Mesendoderm (in vitro differentiated cells): Measurements from ENCODE around the gene STIMATE.

Experiments used
- DNase-seq: peaks from one replicate; pipeline ENCODE4 v3.0.0; 2013
- H2AK5ac ChIP-seq: 2 replicates; pipeline ENCODE4 v1.6.1; 2013; ENCODE audit warnings: low read length, inconsistent platforms
- H2BK120ac ChIP-seq: 2 replicates; pipeline ENCODE4 v1.6.1; 2013; ENCODE audit warnings: low read depth, mild to moderate bottlenecking, low read length, moderate library complexity, mixed read lengths
- H2BK15ac ChIP-seq: replicated peaks from 2 replicates; pipeline ENCODE4 v1.6.1; 2013; ENCODE audit warnings: low read depth, mild to moderate bottlenecking, moderate library complexity
- H2BK5ac ChIP-seq: 2 replicates; pipeline ENCODE4 v1.6.1; 2013; ENCODE audit warnings: low read length, inconsistent platforms
- H3K18ac ChIP-seq: 2 replicates; pipeline ENCODE4 v1.6.1; 2013; ENCODE audit warnings: mild to moderate bottlenecking, low read length, mixed read lengths
- H3K23ac ChIP-seq: one replicate; pipeline ENCODE4 v1.6.1; 2013; ENCODE audit warnings: low read length
- H3K27ac ChIP-seq: 2 replicates; pipeline ENCODE4 v1.5.1; 2013; ENCODE audit warnings: low read depth, mild to moderate bottlenecking, inconsistent platforms, low read length, moderate library complexity
- H3K27me3 ChIP-seq: 2 replicates; pipeline ENCODE4 v1.6.1; 2013; ENCODE audit warnings: low read length, control low read depth, mild to moderate bottlenecking, inconsistent platforms; ENCODE audit not compliant: insufficient read depth, poor library complexity
- H3K36me3 ChIP-seq: 2 replicates; pipeline ENCODE4 v1.6.1; 2013; ENCODE audit warnings: low read length, inconsistent platforms; ENCODE audit not compliant: control insufficient read depth, insufficient read depth
- H3K4ac ChIP-seq: one replicate; pipeline ENCODE4 v1.6.1; 2013; ENCODE audit warnings: low read depth, mild to moderate bottlenecking, low read length, moderate library complexity
- H3K4me1 ChIP-seq: 2 replicates; pipeline ENCODE4 v1.6.1; 2013; ENCODE audit warnings: low read depth, low read length, inconsistent platforms; ENCODE audit not compliant: control insufficient read depth
- H3K4me2 ChIP-seq: 2 replicates; pipeline ENCODE4 v1.6.1; 2013; ENCODE audit warnings: low read length
- H3K4me3 ChIP-seq: 2 replicates; pipeline ENCODE4 v1.5.1; 2013; ENCODE audit warnings: mild to moderate bottlenecking, low read length
- H3K56ac ChIP-seq: one replicate; pipeline ENCODE4 v1.6.1; 2013; ENCODE audit warnings: low read length
- H3K79me1 ChIP-seq: 2 replicates; pipeline ENCODE4 v1.6.1; 2013; ENCODE audit warnings: low read length, inconsistent platforms
- H3K79me2 ChIP-seq: 2 replicates; pipeline ENCODE4 v1.6.1; 2013; ENCODE audit warnings: mild to moderate bottlenecking, low read length; ENCODE audit not compliant: control insufficient read depth, insufficient read depth
- H3K9ac ChIP-seq: 2 replicates; pipeline ENCODE4 v1.6.1; 2013; ENCODE audit warnings: low read length, inconsistent platforms
- H4K5ac ChIP-seq: one replicate; pipeline ENCODE4 v1.6.1; 2013; ENCODE audit warnings: low read length
- H4K8ac ChIP-seq: one replicate; pipeline ENCODE4 v1.6.1; 2013; ENCODE audit warnings: low read depth, mild to moderate bottlenecking, control low read depth, low read length, moderate library complexity
- WGBS: extraction: QIAGEN DNeasy Blood & Tissue Kit; methylation state at CpG from one replicate; pipeline ENCODE4 v1.1.7; 2013; ENCODE audit warnings: low lambda C conversion rate, missing lambda C conversion rate; ENCODE audit not compliant: insufficient coverage; ENCODE audit errors: extremely low coverage; 5-methylcytosine and 5-hydroxymethylcytosine counted together

STIMATE gene

GRCh38 chr3:52817860-52818259 lies 79.5 kb downstream of the STIMATE start:
- H4K8ac ChIP-seq = no peak overlapping the region
- no peak overlapping the region for H2BK15ac ChIP-seq
- no peak overlapping the region for H3K27ac ChIP-seq
- H4K5ac ChIP-seq = no peak overlapping the region
- no peaks in the 10 kb centered on the region for H3K79me1 ChIP-seq
- H3K18ac ChIP-seq = no peak overlapping the region
- H3K4me3 ChIP-seq = no peak overlapping the region
- H3K79me2 ChIP-seq = no peaks in the 10 kb centered on the region
- H2BK120ac ChIP-seq = no peak overlapping the region
- H3K36me3 ChIP-seq = no peaks in the 10 kb centered on the region
- no peak overlapping the region for H3K4ac ChIP-seq
- H3K23ac ChIP-seq = no peak overlapping the region
- no peak overlapping the region for H2AK5ac ChIP-seq
- no peak overlapping the region for H3K9ac ChIP-seq
- no peaks in the 10 kb centered on the region for H3K4me1 ChIP-seq
- H2BK5ac ChIP-seq = no peak overlapping the region
- no peak overlapping the region for H3K56ac ChIP-seq
- WGBS = no CpG with 5 or more reads among the region's 7 CpGs
- H3K27me3 ChIP-seq = no peaks in the 10 kb centered on the region
- H3K4me2 ChIP-seq = no peak overlapping the region
- no peak for DNase-seq

- no peak for DNase-seq
- Histone ChIP-seq H3K4ac (no peak overlapping the region), H3K4me2 (no peak overlapping the region), H2BK120ac (no peak overlapping the region), H3K56ac (no peak overlapping the region), H3K18ac (no peak overlapping the region), H4K5ac (no peak overlapping the region), H3K36me3 (no peaks in the 10 kb centered on the region), H2AK5ac (no peak overlapping the region), H2BK15ac (no peak overlapping the region), H3K79me2 (no peaks in the 10 kb centered on the region), H4K8ac (no peak overlapping the region), H3K27me3 (no peaks in the 10 kb centered on the region), H3K4me3 (no peak overlapping the region), H3K23ac (no peak overlapping the region), H3K9ac (no peak overlapping the region), H3K79me1 (no peaks in the 10 kb centered on the region), H2BK5ac (no peak overlapping the region), H3K4me1 (no peaks in the 10 kb centered on the region), H3K27ac (no peak overlapping the region)
- no CpG with 5 or more reads among the region's 10 CpGs for WGBS
These were observed 80.1 kb downstream of the STIMATE start for GRCh38 chr3:52817221-52817620.

- Histone ChIP-seq H4K8ac (no peak overlapping the region), H3K27me3 (no peaks in the 10 kb centered on the region), H3K4me2 (no peak overlapping the region), H2BK120ac (no peak overlapping the region), H3K79me1 (no peaks in the 10 kb centered on the region), H3K4ac (no peak overlapping the region), H4K5ac (no peak overlapping the region), H2AK5ac (no peak overlapping the region), H3K23ac (no peak overlapping the region), H3K36me3 (no peaks in the 10 kb centered on the region), H3K56ac (no peak overlapping the region), H3K9ac (no peak overlapping the region), H2BK5ac (no peak overlapping the region), H3K79me2 (no peaks in the 10 kb centered on the region), H3K4me3 (no peak overlapping the region), H3K4me1 (no peaks in the 10 kb centered on the region), H3K18ac (no peak overlapping the region), H3K27ac (no peak overlapping the region), H2BK15ac (no peak overlapping the region)
- DNase-seq = no peak
- WGBS = no CpG with 5 or more reads among the region's 10 CpGs
These were observed 80.7 kb downstream of the STIMATE start for GRCh38 chr3:52816654-52817053.

- no peaks in the 10 kb centered on the region for H3K79me2 ChIP-seq
- no peak overlapping the region for H4K8ac ChIP-seq
- H3K4me1 ChIP-seq = no peaks in the 10 kb centered on the region
These were observed 81.1 kb downstream of the STIMATE start for GRCh38 chr3:52816199-52816598.

GRCh38 chr3:52813810-52814209 lies 83.5 kb downstream of the STIMATE start:
- no peak overlapping the region for H3K27ac ChIP-seq
- no peak overlapping the region for H2BK120ac ChIP-seq
- no peaks in the 10 kb centered on the region for H3K27me3 ChIP-seq
- H3K9ac ChIP-seq = no peak overlapping the region
- no peak overlapping the region for H3K4me2 ChIP-seq
- no peak overlapping the region for H3K18ac ChIP-seq
- no peak overlapping the region for H4K5ac ChIP-seq
- H3K4ac ChIP-seq = no peak overlapping the region
- H3K56ac ChIP-seq = no peak overlapping the region
- H3K79me2 ChIP-seq = no peaks in the 10 kb centered on the region
- WGBS = no CpG with 5 or more reads among the region's 8 CpGs
- no peaks in the 10 kb centered on the region for H3K36me3 ChIP-seq
- no peak overlapping the region for H3K4me3 ChIP-seq
- H2BK15ac ChIP-seq = no peak overlapping the region
- H2BK5ac ChIP-seq = no peak overlapping the region
- no peak for DNase-seq
- H2AK5ac ChIP-seq = no peak overlapping the region
- H3K79me1 ChIP-seq = no peaks in the 10 kb centered on the region
- no peaks in the 10 kb centered on the region for H3K4me1 ChIP-seq
- no peak overlapping the region for H4K8ac ChIP-seq
- no peak overlapping the region for H3K23ac ChIP-seq

More at GRCh38 chr3:52816199-52816598, 81.1 kb downstream of the STIMATE start:
- Histone ChIP-seq H3K36me3 (no peaks in the 10 kb centered on the region), H3K4me2 (no peak overlapping the region), H2BK15ac (no peak overlapping the region), H3K9ac (no peak overlapping the region), H3K23ac (no peak overlapping the region), H2AK5ac (no peak overlapping the region), H3K4me3 (no peak overlapping the region), H3K56ac (no peak overlapping the region), H2BK120ac (no peak overlapping the region), H3K79me1 (no peaks in the 10 kb centered on the region), H4K5ac (no peak overlapping the region), H3K4ac (no peak overlapping the region), H3K18ac (no peak overlapping the region), H3K27me3 (no peaks in the 10 kb centered on the region), H3K27ac (no peak overlapping the region), H2BK5ac (no peak overlapping the region)
- no CpG with 5 or more reads among the region's 6 CpGs for WGBS
- no peak for DNase-seq

- H3K4ac ChIP-seq = no peak overlapping the region
- no peak overlapping the region for H3K18ac ChIP-seq
- no peak overlapping the region for H3K23ac ChIP-seq
- no peak overlapping the region for H4K8ac ChIP-seq
- no peak overlapping the region for H3K4me2 ChIP-seq
- H2BK15ac ChIP-seq = no peak overlapping the region
- no CpG with 5 or more reads among the region's 7 CpGs for WGBS
- no peaks in the 10 kb centered on the region for H3K36me3 ChIP-seq
- no peak for DNase-seq
- no peaks in the 10 kb centered on the region for H3K27me3 ChIP-seq
- H3K79me2 ChIP-seq = no peaks in the 10 kb centered on the region
- no peak overlapping the region for H2AK5ac ChIP-seq
- H3K79me1 ChIP-seq = no peaks in the 10 kb centered on the region
- H3K9ac ChIP-seq = no peak overlapping the region
- no peak overlapping the region for H3K56ac ChIP-seq
- no peak overlapping the region for H3K27ac ChIP-seq
- no peaks in the 10 kb centered on the region for H3K4me1 ChIP-seq
- no peak overlapping the region for H4K5ac ChIP-seq
- no peak overlapping the region for H2BK5ac ChIP-seq
- no peak overlapping the region for H2BK120ac ChIP-seq
- no peak overlapping the region for H3K4me3 ChIP-seq
These were observed 85.8 kb downstream of the STIMATE start for GRCh38 chr3:52811452-52812011.
